Inflammatory macrophage treated with lipopolysaccharide for 1 hour (primary cell): ENCODE measurements around the gene TUBB3.
A peak's percentile ranks its signal among the peaks of the same experiment; 100 is the strongest.
"Not testable (repeated sequence)": the region's sequence is repeated elsewhere in the genome, so short reads cannot be mapped to it uniquely, and the experiment has no call there.

Experiments used
- DNase-seq, 2 donors: peaks; one replicate each; pipeline ENCODE4 v3.0.0-alpha.2; 2020 to 2022

TUBB3 gene

DNA sequence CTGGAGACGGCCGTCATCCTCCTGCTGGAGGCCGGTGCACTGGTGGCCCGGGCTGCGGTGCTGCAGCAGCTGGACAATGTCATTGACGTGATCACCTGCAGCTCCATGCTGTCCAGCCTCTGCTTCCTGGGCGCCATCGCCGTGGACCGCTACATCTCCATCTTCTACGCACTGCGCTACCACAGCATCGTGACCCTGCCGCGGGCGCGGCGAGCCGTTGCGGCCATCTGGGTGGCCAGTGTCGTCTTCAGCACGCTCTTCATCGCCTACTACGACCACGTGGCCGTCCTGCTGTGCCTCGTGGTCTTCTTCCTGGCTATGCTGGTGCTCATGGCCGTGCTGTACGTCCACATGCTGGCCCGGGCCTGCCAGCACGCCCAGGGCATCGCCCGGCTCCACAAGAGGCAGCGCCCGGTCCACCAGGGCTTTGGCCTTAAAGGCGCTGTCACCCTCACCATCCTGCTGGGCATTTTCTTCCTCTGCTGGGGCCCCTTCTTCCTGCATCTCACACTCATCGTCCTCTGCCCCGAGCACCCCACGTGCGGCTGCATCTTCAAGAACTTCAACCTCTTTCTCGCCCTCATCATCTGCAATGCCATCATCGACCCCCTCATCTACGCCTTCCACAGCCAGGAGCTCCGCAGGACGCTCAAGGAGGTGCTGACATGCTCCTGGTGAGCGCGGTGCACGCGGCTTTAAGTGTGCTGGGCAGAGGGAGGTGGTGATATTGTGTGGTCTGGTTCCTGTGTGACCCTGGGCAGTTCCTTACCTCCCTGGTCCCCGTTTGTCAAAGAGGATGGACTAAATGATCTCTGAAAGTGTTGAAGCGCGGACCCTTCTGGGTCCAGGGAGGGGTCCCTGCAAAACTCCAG lies 3.4 kb upstream of the TUBB3 start:
- DNase-seq: no peak

DNA sequence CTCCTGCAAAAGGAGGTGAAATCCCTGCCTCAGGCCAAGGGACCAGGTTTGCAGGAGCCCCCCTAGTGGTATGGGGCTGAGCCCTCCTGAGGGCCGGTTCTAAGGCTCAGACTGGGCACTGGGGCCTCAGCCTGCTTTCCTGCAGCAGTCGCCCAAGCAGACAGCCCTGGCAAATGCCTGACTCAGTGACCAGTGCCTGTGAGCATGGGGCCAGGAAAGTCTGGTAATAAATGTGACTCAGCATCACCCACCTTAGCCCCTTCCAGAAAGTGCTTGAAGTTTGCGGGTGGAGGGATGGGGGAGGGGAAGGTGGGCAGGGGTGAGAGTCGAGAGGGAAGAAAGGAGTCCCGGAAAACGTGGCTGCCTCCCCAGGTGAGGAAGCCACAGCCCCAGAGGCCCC lies 2.4 kb upstream of the TUBB3 start:
- no peak for DNase-seq

GRCh38 chr16:89921131-89921701 lies 1.9 kb upstream of the TUBB3 start:
- no peak for DNase-seq

- DNase-seq: peak; percentile 39 to 57
These were observed 1.3 kb upstream of the TUBB3 start for GRCh38 chr16:89921702-89922476.

DNA sequence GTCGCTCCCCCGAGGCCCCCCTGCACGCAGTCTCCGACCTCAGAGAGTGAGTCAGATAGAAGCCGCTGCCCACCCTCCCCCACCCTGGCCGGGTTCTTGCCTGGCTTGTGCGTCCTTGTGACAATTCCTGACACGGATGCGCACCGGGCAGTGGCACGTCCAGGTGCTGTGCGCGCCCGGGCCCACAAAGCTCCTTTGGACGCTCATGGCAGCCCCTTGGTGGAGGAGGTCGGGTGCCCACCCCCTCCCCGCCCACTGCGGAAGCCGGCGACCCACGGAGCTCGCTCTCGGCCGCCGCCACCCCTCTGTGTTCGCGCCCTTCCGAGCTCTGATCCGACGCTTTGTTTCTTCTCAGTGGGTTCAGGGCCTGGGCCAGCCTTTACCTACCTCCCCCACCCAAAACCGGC lies 662 bp upstream of the TUBB3 start:
- DNase-seq: peak in 1 of 2 donors; percentile 20

DNA sequence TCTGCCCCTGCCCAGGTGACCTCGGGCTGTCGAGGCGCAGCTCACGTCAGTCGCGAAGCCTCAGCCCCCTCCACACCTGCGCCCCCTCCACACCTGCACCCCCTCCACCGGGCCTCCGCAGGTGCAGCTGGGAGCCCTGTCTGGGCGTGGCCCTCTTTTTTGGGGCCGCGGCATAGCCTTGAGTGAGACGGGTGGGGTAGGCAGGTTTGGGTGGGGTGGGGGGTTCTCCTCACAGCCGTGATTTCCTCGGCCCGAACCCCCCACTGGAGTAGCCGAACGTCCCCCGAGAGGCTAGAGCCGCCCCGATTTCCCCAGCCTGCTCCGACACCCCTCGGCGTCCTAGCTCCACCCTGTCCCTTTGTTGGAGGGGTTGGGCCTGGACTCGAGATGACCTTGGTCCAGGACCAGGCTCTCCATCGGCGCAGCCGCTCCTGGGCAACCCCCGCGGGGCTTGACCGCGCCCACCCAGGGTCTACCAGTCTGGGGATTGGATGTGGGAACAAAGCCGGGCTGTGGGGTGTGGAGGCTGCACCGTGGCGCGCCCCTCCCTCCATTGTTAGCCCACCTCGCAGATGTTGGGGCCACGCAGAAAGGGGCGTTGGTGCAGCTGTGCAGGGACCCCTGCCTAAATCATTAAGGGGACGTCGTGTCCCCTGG lies 626 bp downstream of the TUBB3 start:
- no peak for DNase-seq

DNA sequence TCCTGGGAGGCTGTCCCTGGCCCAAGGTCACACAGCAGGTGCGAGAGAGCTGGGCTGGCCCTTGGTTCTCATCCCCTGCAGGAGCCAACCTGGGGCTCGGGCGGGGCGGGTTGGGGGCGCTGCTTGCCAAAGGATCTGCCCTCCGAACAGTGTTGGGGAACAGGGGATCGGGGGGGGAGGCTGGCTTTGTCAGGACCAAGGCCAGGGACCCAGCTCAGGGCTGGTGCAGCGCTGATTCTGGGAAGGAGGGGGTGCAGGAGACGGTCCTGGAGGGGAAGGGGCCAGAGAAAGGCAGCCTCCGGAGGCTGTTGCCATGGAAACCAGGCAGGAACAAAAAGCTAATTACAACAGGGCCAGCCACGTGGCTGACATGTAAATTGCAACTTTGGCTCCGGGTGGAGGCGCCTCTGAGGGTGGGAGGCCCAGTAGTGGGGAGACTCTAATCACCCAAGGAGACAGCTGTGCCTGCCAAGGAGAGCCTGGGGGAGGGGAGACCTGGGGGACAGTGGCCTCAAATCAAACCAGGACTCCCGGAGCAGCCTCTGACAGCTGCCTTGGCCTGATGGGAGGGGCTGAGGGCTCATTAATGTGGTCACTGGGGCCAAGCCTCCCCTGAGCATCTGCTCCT lies 1.3 kb downstream of the TUBB3 start:
- DNase-seq: no peak

DNA sequence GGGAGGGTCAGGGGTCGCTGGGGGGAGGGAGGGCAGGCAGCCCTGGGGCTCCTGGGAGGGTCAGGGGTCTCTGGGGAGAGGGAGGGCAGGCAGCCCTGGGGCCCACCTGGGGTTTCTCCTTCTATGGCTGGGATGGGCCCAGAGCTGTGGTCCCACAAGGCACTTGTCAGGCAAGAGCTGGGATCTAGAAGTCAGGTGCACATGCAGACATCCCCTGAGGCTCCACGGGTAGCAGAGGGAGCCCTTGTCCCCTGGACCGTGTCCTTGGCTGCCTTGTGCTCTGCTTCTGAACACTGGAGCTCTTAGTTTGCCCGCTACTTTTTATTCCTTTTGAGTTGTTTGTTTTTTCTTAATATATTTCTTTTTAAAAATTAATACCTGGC lies 1.8 kb downstream of the TUBB3 start:
- DNase-seq: no peak

- DNase-seq: peak; percentile 34 to 55
These were observed 2.5 kb downstream of the TUBB3 start for GRCh38 chr16:89925596-89926079.

DNA sequence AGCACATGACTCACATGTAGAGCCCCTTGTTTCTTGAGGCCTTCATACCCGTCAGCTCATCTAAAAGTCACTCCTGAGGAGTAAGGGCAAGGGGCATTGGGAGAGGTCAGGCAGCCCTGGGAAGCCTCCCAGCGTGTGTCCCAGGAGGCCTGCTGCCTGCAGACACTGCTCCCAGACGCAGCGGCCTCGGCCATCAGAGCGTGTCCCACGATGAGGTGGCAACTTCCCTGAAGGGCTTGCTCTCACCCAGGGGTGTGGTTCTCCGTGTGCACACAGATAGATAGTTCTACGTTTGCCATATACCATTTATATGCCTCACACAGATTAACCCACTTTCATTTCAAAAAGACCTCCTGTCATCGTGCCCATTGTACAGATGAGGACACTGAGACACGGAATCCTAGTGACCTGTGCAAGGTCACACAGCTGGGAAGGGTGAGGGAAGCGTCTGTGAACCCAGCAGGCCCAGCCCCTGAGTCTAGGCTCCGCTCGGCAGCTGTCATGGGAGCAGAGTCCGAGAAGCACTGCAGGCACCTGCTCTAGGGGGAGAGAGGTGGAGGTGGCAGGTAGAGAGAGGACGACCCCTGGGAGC lies 8.3 kb downstream of the TUBB3 start:
- no peak for DNase-seq

DNA sequence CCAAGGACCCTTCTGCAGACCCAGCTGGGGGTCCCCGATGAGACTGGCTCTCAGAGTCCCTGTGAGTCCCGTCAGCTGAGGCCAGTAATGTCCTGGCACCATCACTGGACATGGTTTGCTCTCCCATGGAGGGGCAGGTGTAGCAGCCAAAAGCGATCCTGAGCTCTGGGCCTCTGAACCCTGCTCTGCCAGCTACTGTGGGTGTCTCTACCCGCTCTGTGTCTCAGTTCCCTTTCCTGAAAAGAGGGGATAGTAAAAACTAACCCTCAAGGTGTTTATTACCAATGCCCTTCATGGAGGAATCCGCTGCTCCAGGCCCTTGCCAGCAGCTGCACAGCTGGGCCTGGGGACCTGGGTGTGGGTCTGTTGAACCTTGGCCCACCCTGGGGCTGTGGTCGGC lies 8.8 kb downstream of the TUBB3 start:
- no peak for DNase-seq

GRCh38 chr16:89934019-89934418 lies 10.9 kb downstream of the TUBB3 start:
- DNase-seq: not testable (repeated sequence)

DNA sequence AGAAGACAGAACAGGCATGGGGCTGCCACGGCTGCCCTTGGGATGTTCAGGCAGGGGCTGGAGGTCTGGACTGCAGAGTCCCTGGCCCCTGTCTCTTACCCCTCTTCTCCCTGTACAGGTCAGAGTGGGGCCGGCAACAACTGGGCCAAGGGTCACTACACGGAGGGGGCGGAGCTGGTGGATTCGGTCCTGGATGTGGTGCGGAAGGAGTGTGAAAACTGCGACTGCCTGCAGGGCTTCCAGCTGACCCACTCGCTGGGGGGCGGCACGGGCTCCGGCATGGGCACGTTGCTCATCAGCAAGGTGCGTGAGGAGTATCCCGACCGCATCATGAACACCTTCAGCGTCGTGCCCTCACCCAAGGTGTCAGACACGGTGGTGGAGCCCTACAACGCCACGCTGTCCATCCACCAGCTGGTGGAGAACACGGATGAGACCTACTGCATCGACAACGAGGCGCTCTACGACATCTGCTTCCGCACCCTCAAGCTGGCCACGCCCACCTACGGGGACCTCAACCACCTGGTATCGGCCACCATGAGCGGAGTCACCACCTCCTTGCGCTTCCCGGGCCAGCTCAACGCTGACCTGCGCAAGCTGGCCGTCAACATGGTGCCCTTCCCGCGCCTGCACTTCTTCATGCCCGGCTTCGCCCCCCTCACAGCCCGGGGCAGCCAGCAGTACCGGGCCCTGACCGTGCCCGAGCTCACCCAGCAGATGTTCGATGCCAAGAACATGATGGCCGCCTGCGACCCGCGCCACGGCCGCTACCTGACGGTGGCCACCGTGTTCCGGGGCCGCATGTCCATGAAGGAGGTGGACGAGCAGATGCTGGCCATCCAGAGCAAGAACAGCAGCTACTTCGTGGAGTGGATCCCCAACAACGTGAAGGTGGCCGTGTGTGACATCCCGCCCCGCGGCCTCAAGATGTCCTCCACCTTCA lies 11.7 kb downstream of the TUBB3 start:
- DNase-seq: no peak

GRCh38 chr16:89935620-89936019 lies 12.5 kb downstream of the TUBB3 start:
- DNase-seq: not testable (repeated sequence)

DNA sequence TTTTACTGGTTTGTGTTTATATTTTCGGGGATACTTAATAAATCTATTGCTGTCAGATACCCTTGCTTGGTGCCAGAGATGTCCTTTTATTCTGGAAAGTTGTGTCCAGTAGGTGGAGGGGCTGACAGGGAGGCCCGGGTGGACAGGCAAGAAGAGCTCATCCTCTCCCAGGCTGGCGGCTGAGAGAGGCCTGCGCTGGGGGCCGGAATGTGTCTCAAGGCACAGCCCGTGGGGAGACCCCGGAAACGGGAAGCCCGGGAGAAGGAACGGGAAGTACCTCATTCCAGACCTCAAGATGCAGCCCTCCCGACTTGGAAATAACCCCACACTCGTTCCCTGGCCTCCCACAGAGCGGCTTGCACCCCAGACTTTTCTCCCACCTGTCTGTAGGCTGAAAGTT lies 12.9 kb downstream of the TUBB3 start:
- DNase-seq: no peak

- no peak for DNase-seq
These were observed 13.4 kb downstream of the TUBB3 start for GRCh38 chr16:89936508-89936907.

DNA sequence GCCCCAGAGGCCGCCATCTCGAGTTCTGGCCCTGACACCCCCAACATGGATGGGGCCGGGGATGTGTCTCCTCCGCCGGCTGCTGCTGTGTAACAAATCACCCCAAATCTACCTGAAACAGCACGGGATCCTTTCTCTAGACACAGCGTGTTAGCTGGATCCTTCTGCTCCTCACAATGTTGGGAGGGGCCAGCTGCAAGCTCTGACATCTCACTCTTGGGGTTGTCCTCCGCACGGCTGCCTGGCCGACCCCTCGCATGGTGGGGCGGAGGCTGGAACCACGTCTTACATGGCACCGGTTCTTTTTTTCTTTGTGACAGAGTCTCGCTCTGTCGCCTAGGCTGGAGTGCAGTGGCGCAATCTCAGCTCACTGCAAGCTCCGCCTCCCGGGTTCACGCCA lies 13.8 kb downstream of the TUBB3 start:
- DNase-seq: no peak

DNA sequence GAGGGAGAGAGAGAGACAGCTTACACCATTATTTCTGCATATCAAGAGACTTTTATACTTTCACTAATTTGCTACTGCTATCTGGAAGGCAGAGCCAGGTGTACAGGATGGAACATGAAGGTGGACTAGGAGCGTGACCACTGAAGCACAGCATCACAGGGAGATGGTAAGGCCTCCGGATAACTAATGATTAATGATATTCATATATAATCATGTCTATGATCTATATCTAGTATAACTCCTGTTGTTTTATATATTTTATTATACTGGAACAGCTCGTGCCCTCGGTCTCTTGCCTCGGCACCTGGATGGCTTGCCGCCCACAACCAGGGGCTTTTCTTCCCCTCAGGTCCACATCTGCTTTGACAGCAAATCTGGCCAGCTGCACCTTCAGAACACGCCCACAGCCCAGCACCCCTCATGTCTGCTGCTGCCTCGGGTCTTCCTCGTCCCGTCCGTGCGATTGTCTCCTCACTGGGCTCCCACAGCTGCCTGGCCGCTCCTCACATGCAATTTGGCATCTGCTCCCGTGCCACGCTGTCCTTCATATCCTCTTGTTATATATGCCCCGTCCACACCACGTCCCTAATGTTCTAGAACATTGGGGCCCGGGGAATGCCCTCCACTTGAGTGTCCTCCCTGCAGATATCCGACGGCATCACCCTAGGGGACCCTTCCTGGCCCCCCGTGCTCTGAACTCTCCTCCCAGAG lies 15.2 kb downstream of the TUBB3 start:
- DNase-seq: no peak

- DNase-seq: no peak
These were observed 21.6 kb downstream of the TUBB3 start for GRCh38 chr16:89944773-89945172.

GRCh38 chr16:89945654-89946053 lies 22.5 kb downstream of the TUBB3 start:
- DNase-seq: no peak
